SK-N-SH (cell line): ENCODE results near the gene ANKRD65.

Source experiments
- CTCF ChIP-seq: fragments of 200-600 bp; sonication (generic); IDR thresholded peaks from 2 replicates; pipeline ENCODE4 v1.6.1; 2017; ENCODE audit warnings: antibody characterized with exemption, mild to moderate bottlenecking, moderate library complexity
- IRF3 ChIP-seq: fragments of 150-350 bp; IDR thresholded peaks from 2 replicates; pipeline ENCODE4 v1.6.1; 2016; ENCODE audit warnings: mild to moderate bottlenecking, low read depth, low read length

GRCh38 chr1:1432951-1433803, 12.1 kb upstream of the ANKRD65 start:
- TF ChIP-seq IRF3, result no peak
- TF ChIP-seq CTCF, result no peak
